SK-N-SH (cell line): Measurements from ENCODE around the gene NBEA. TPM values are rescaled to one million over a fixed set of nuclear protein-coding genes. Genes with fewer than 3 reads are reported as not detected.
"Not testable (repeated sequence)": the region's sequence is repeated elsewhere in the genome, so short reads cannot be mapped to it uniquely, and the experiment has no call there.

ENCODE experiments used
- CTCF ChIA-PET: fragments of 300-600, 350-600 bp; formaldehyde crosslinking; extraction: SDS; loops from one replicate; lab custom pipeline; 2021; lab: Yijun Ruan, JAX
- POLR2A ChIA-PET: fragments of 350-600 bp; sonication (Branson Sonifier 250); formaldehyde crosslinking; extraction: SDS; loops from one replicate; lab custom pipeline; 2020; ENCODE audit warnings: antibody characterized with exemption, inconsistent platforms; lab: Yijun Ruan, JAX
- DNase-seq: peaks from one replicate; pipeline ENCODE4 v3.0.0; 2012
- H2AFZ ChIP-seq: fragments of 200-600 bp; sonication (generic); 2 replicates; pipeline ENCODE4 v1.8.1; 2016; ENCODE audit warnings: antibody characterized with exemption, mild to moderate bottlenecking, low read depth
- H3F3A ChIP-seq: fragments of 200-600 bp; sonication (generic); replicated peaks from 2 replicates; pipeline ENCODE3; 2016; ENCODE audit warnings: antibody characterized with exemption, mild to moderate bottlenecking; ENCODE audit not compliant: insufficient read depth
- H3K27ac ChIP-seq, 2 experiments: fragments of 200-500 bp in 1 of 2; fragments of 200-600 bp in 1 of 2; sonication (Bioruptor generic) in 1 of 2; sonication (generic), shearing (Covaris generic) in 1 of 2; 2 replicates each; pipeline versions ENCODE4 v1.5.1 to v1.6.1; 2014 to 2016; ENCODE audit warnings: low read depth in 2 of 2, inconsistent platforms in 1 of 2, low read length in 1 of 2, mild to moderate bottlenecking in 1 of 2, mixed read lengths in 1 of 2
- H3K27me3 ChIP-seq: fragments of 200-600 bp; sonication (generic), shearing (Covaris generic); 2 replicates; pipeline ENCODE4 v1.6.1; 2016; ENCODE audit warnings: mixed run types; ENCODE audit not compliant: insufficient read depth
- H3K36me3 ChIP-seq, 2 experiments: fragments of 200-500 bp in 1 of 2; fragments of 200-600 bp in 1 of 2; sonication (Bioruptor generic) in 1 of 2; sonication (generic) in 1 of 2; replicated peaks in 1 of 2; 2 replicates each; pipeline versions ENCODE3 to v1.5.1; 2014 to 2016; ENCODE audit warnings: low read length in 1 of 2, mild to moderate bottlenecking in 1 of 2; ENCODE audit not compliant: insufficient read depth in 2 of 2, control insufficient read depth in 1 of 2
- H3K4me1 ChIP-seq, 2 experiments: fragments of 200-500 bp in 1 of 2; fragments of 200-600 bp in 1 of 2; sonication (Bioruptor generic) in 1 of 2; sonication (generic), shearing (Covaris generic) in 1 of 2; 2 replicates each; pipeline versions ENCODE4 v1.5.1 to v1.6.1; 2014 to 2016; ENCODE audit warnings: low read depth in 1 of 2, low read length in 1 of 2, mixed run types in 1 of 2; ENCODE audit not compliant: insufficient read depth in 2 of 2, control insufficient read depth in 1 of 2
- H3K4me2 ChIP-seq: fragments of 200-600 bp; sonication (generic), shearing (Covaris generic); 2 replicates; pipeline ENCODE4 v1.6.1; 2017; ENCODE audit warnings: mixed run types
- H3K4me3 ChIP-seq, 2 experiments: fragments of 200-500 bp in 1 of 2; fragments of 200-600 bp in 1 of 2; sonication (Bioruptor generic) in 1 of 2; sonication (generic), shearing (Covaris generic) in 1 of 2; 2 replicates each; pipeline versions ENCODE4 v1.5.1 to v1.8.1; 2014 to 2016; ENCODE audit warnings: low read depth in 2 of 2, inconsistent platforms in 1 of 2, low read length in 1 of 2, mild to moderate bottlenecking in 1 of 2, mixed read lengths in 1 of 2, moderate library complexity in 1 of 2
- H3K79me2 ChIP-seq: fragments of 200-600 bp; sonication (generic); 2 replicates; pipeline ENCODE4 v1.8.1; 2017; ENCODE audit warnings: mild to moderate bottlenecking; ENCODE audit not compliant: insufficient read depth
- H3K9ac ChIP-seq: fragments of 200-600 bp; sonication (generic); 2 replicates; pipeline ENCODE4 v1.6.1; 2017; ENCODE audit warnings: mixed run types
- H3K9me2 ChIP-seq: fragments of 200-600 bp; sonication (generic); 2 replicates; pipeline ENCODE4 v1.6.1; 2017; ENCODE audit warnings: mixed run types
- H3K9me3 ChIP-seq: fragments of 200-600 bp; sonication (generic); 2 replicates; pipeline ENCODE4 v1.6.1; 2017; ENCODE audit warnings: mixed run types, mild to moderate bottlenecking, moderate library complexity
- H4K20me1 ChIP-seq: fragments of 200-600 bp; sonication (generic); 2 replicates; pipeline ENCODE4 v1.6.1; 2017; ENCODE audit warnings: mild to moderate bottlenecking, mixed run types; ENCODE audit not compliant: insufficient read depth
- EP300 ChIP-seq, 2 experiments: IDR thresholded peaks; 2 replicates each; pipeline versions ENCODE4 v1.4.0 to v1.6.1; 2012; ENCODE audit warnings: borderline replicate concordance in 1 of 2, low read depth in 1 of 2, low read length in 1 of 2
- FOSL2 ChIP-seq: IDR thresholded peaks from 2 replicates; pipeline ENCODE4 v1.4.0; 2012; ENCODE audit warnings: low read depth, mild to moderate bottlenecking, moderate library complexity, borderline replicate concordance
- GATA2 ChIP-seq: sonication (generic); formaldehyde crosslinking; IDR thresholded peaks from 2 replicates; pipeline ENCODE4 v1.5.0; 2020; ENCODE audit warnings: mild to moderate bottlenecking, missing genetic modification reagents
- MEF2A ChIP-seq: IDR thresholded peaks from 2 replicates; pipeline ENCODE4 v1.4.0; 2012; ENCODE audit warnings: low read depth, borderline replicate concordance
- MXI1 ChIP-seq: IDR thresholded peaks from 2 replicates; pipeline ENCODE4 v1.6.1; 2012; ENCODE audit warnings: mild to moderate bottlenecking, low read depth, low read length, improper control_type of control experiment
- RAD21 ChIP-seq: IDR thresholded peaks from 2 replicates; pipeline ENCODE4 v1.6.1; 2012; ENCODE audit warnings: mild to moderate bottlenecking, low read length
- RCOR1 ChIP-seq: fragments of 150-350 bp; IDR thresholded peaks from 2 replicates; pipeline ENCODE4 v1.6.1; 2017; ENCODE audit warnings: antibody characterized with exemption, low read length
- RXRA ChIP-seq: IDR thresholded peaks from 2 replicates; pipeline ENCODE4 v1.4.0; 2012; ENCODE audit warnings: low read depth, mild to moderate bottlenecking, borderline replicate concordance
- SMC3 ChIP-seq: IDR thresholded peaks from 2 replicates; pipeline ENCODE4 v1.6.1; 2012; ENCODE audit warnings: low read depth, low read length, improper control_type of control experiment
- YY1 ChIP-seq: IDR thresholded peaks from 2 replicates; pipeline ENCODE4 v1.4.0; 2012; ENCODE audit warnings: low read depth, mild to moderate bottlenecking
- ZBTB33 ChIP-seq: IDR thresholded peaks from 2 replicates; pipeline ENCODE4 v1.4.0; 2012; ENCODE audit warnings: low read depth, borderline replicate concordance
- WGBS: methylation state at CpG from one replicate; pipeline ENCODE4 v1.1.6; 2017; ENCODE audit warnings: low lambda C conversion rate; 5-methylcytosine and 5-hydroxymethylcytosine counted together
- polyA plus RNA-seq, 3 experiments: library from polyadenylated mRNA; depleted of rRNA; stranded (reverse); fragments of >200 nt; gene quantifications; 2 replicates each; pipeline ENCODE4 v1.2.3, GENCODE V29; 2012

Gene NBEA
- polyA plus RNA-seq, 1 of the 3 experiments (the other 2 are of a cell fraction) = 12.3 TPM

- ChIA-PET CTCF (interaction anchor here (0.8 kb wide), 1 partner anchor 10 kb away, joined by 3 read pairs; no protein-coding TSS in a partner anchor), POLR2A (no interaction called here)
- H3K4me2 ChIP-seq = no peak overlapping the region
- H3F3A ChIP-seq = no peaks in the 10 kb centered on the region
- no peak overlapping the region for H3K4me3 ChIP-seq
- no peak for DNase-seq
- H3K36me3 ChIP-seq = no peaks in the 10 kb centered on the region
- no peak overlapping the region for H2AFZ ChIP-seq
- no peaks in the 10 kb centered on the region for H3K9me3 ChIP-seq
- no peak overlapping the region for H3K9ac ChIP-seq
- H3K9me2 ChIP-seq = no peaks in the 10 kb centered on the region
- H3K4me1 ChIP-seq = no peaks in the 10 kb centered on the region; a peak in 1 of 4 replicates
- WGBS = 99% methylated on average over 4 of the region's 4 CpGs
- H4K20me1 ChIP-seq = no peaks in the 10 kb centered on the region
- no peak overlapping the region for H3K27ac ChIP-seq
- TF ChIP-seq FOSL2 (no peak), YY1 (no peak)
- no peaks in the 10 kb centered on the region for H3K79me2 ChIP-seq
- no peaks in the 10 kb centered on the region for H3K27me3 ChIP-seq
Observed at GRCh38 chr13:34964558-34964957, 22.5 kb downstream of the NBEA start.

GRCh38 chr13:34967851-34968562 lies 25.9 kb downstream of the NBEA start:
- no peak for TF ChIP-seq RCOR1
- no peak for TF ChIP-seq ZBTB33
- TF ChIP-seq RXRA = no peak
- no peak for TF ChIP-seq GATA2
- TF ChIP-seq MEF2A = no peak
- TF ChIP-seq RAD21 = no peak
- no peak for TF ChIP-seq SMC3
- no peak for TF ChIP-seq EP300 (IDR thresholded peaks at IDR 0.05; ENCODE audit: borderline replicate concordance in 1 of 2, low read depth in 1 of 2, low read length in 1 of 2)
- TF ChIP-seq MXI1 = no peak
- H3K4me1 ChIP-seq = no peaks in the 10 kb centered on the region
- POLR2A ChIA-PET = no interaction called here
- H3K27me3 ChIP-seq = no peaks in the 10 kb centered on the region
- H2AFZ ChIP-seq = no peak overlapping the region
- DNase-seq = no peak
- H3K27ac ChIP-seq = no peak overlapping the region
- no peaks in the 10 kb centered on the region for H3K9me2 ChIP-seq
- 76% methylated on average over 3 of the region's 3 CpGs for WGBS
- no peaks in the 10 kb centered on the region for H4K20me1 ChIP-seq
- no peaks in the 10 kb centered on the region for H3K36me3 ChIP-seq
- no peaks in the 10 kb centered on the region for H3F3A ChIP-seq
- H3K9me3 ChIP-seq = 0 out of 2 replicates have a peak, but pooled peaks cover 4% of the 10 kb centered on the region
- H3K9ac ChIP-seq = no peak overlapping the region
- CTCF ChIA-PET = no interaction called here
- no peak overlapping the region for H3K4me3 ChIP-seq
- H3K79me2 ChIP-seq = no peaks in the 10 kb centered on the region
- no peak overlapping the region for H3K4me2 ChIP-seq

- H3K9me2 ChIP-seq, H3K27me3 ChIP-seq, POLR2A ChIA-PET, DNase-seq, H3K4me1 ChIP-seq, H3K79me2 ChIP-seq, H3K9me3 ChIP-seq, CTCF ChIA-PET, H4K20me1 ChIP-seq, H3K4me2 ChIP-seq, H3K36me3 ChIP-seq, H3K4me3 ChIP-seq, H3K27ac ChIP-seq, H3F3A ChIP-seq, H2AFZ ChIP-seq, H3K9ac ChIP-seq: not testable (repeated sequence)
- 83% methylated on average over 2 of the region's 2 CpGs for WGBS
Observed at GRCh38 chr13:34969539-34969938, 27.5 kb downstream of the NBEA start.
